B cell (primary cell): ENCODE results near the gene AP1AR. TPM values are rescaled to one million over a fixed set of nuclear protein-coding genes. Genes with fewer than 3 reads are reported as not detected.

Experiments
- ATAC-seq: fragments of 200-7000 bp; cut with Tn5 transposase; one replicate; pipeline ENCODE4 v1.10.0; 2021; ENCODE audit warnings: low read depth, mild to moderate bottlenecking, moderate number of reproducible peaks, moderate library complexity
- CTCF ChIA-PET: fragments of 350-600 bp; sonication (Branson Sonifier 250); formaldehyde crosslinking; loops from one replicate; lab custom pipeline; 2021; ENCODE audit warnings: antibody characterized with exemption, inconsistent platforms; lab: Charles Lee
- POLR2A ChIA-PET: fragments of 350-600 bp; sonication (Branson Sonifier 250); formaldehyde crosslinking; loops from one replicate; lab custom pipeline; 2021; ENCODE audit warnings: antibody characterized with exemption; lab: Charles Lee
- DNase-seq: peaks from one replicate; pipeline ENCODE4 v3.0.0; 2013
- H2AFZ ChIP-seq: 2 replicates; pipeline ENCODE4 v1.6.1; 2012; ENCODE audit warnings: mild to moderate bottlenecking, low read depth, low read length; ENCODE audit not compliant: insufficient read depth, poor library complexity, severe bottlenecking
- H3K27ac ChIP-seq, 2 donors: 1 replicate in 1 of 2; 2 replicates in 1 of 2; pipeline ENCODE4 v1.5.1; 2012 to 2013; ENCODE audit warnings: low read length in 2 of 2, mild to moderate bottlenecking in 2 of 2, moderate library complexity in 1 of 2
- H3K27me3 ChIP-seq, 4 experiments: fragments of 200-600 bp in 1 of 4; sonication (generic) in 1 of 4; replicated peaks in 1 of 4; 1 replicate in 2 of 4; 2 replicates in 2 of 4; pipeline versions ENCODE4 v1.6.1 to v1.7.0; 2013 to 2016; ENCODE audit warnings: low read length in 3 of 4, mild to moderate bottlenecking in 2 of 4, mixed read lengths in 1 of 4, moderate library complexity in 1 of 4; ENCODE audit not compliant: insufficient read depth in 4 of 4, control insufficient read depth in 3 of 4; ENCODE audit errors: control extremely low read depth in 1 of 4
- H3K36me3 ChIP-seq, 2 experiments: replicated peaks in 1 of 2; 1 replicate in 1 of 2; 2 replicates in 1 of 2; pipeline versions ENCODE4 v1.6.1 to v1.7.1; 2013; ENCODE audit warnings: low read length in 1 of 2; ENCODE audit not compliant: insufficient read depth in 2 of 2, control insufficient read depth in 1 of 2; ENCODE audit errors: control extremely low read depth in 1 of 2, extremely low read depth in 1 of 2
- H3K4me1 ChIP-seq, 2 donors: fragments of 200-600 bp in 1 of 2; sonication (generic) in 1 of 2; 1 replicate in 1 of 2; 2 replicates in 1 of 2; pipeline versions ENCODE4 v1.5.1 to v1.6.1; 2013 to 2017; ENCODE audit warnings: low read length in 2 of 2; ENCODE audit not compliant: control insufficient read depth in 2 of 2, insufficient read depth in 2 of 2
- H3K4me2 ChIP-seq: replicated peaks from 2 replicates; pipeline ENCODE3; 2012; ENCODE audit warnings: mild to moderate bottlenecking, low read depth, low read length; ENCODE audit not compliant: poor library complexity, severe bottlenecking
- H3K4me3 ChIP-seq, 5 experiments: fragments of 200-600 bp in 1 of 5; sonication (generic) in 1 of 5; 1 replicate in 3 of 5; 2 replicates in 2 of 5; pipeline versions ENCODE4 v1.5.1 to v1.7.0; 2011 to 2016; ENCODE audit warnings: low read length in 4 of 5, mild to moderate bottlenecking in 4 of 5, low read depth in 2 of 5, control low read depth in 1 of 5, moderate library complexity in 1 of 5; ENCODE audit not compliant: insufficient read depth in 1 of 5; ENCODE audit errors: control extremely low read depth in 1 of 5, extremely low read depth in 1 of 5
- H3K79me2 ChIP-seq: fragments of 200-600 bp; sonication (generic); one replicate; pipeline ENCODE4 v1.6.0; 2016; ENCODE audit warnings: low read length; ENCODE audit not compliant: control insufficient read depth, insufficient read depth
- H3K9ac ChIP-seq: fragments of 200-600 bp; sonication (generic); 2 replicates; pipeline ENCODE4 v1.6.1; 2017; ENCODE audit warnings: mild to moderate bottlenecking, low read length, moderate library complexity
- H3K9me3 ChIP-seq, 3 donors: one replicate each; pipeline versions ENCODE4 v1.6.1 to v1.7.1; 2013; ENCODE audit warnings: low read length in 2 of 3; ENCODE audit not compliant: control insufficient read depth in 2 of 3, insufficient read depth in 1 of 3; ENCODE audit errors: control extremely low read depth in 1 of 3
- H4K20me1 ChIP-seq: 2 replicates; pipeline ENCODE4 v1.6.0; 2012; ENCODE audit warnings: mild to moderate bottlenecking, low read length; ENCODE audit not compliant: insufficient read depth, control insufficient read depth, poor library complexity, severe bottlenecking
- H3K27ac Mint-ChIP-seq: one replicate; pipeline ENCODE4 v1.8.0; 2021; ENCODE audit warnings: mixed read lengths
- H3K27me3 Mint-ChIP-seq: one replicate; pipeline ENCODE4 v1.8.0; 2021; ENCODE audit warnings: mixed read lengths
- H3K4me1 Mint-ChIP-seq: one replicate; pipeline ENCODE4 v1.8.0; 2021; ENCODE audit warnings: mixed read lengths
- H3K4me3 Mint-ChIP-seq: one replicate; pipeline ENCODE4 v1.8.0; 2021; ENCODE audit warnings: mixed read lengths
- H3K9me3 Mint-ChIP-seq: one replicate; pipeline ENCODE4 v1.8.0; 2022; ENCODE audit warnings: mixed read lengths; ENCODE audit not compliant: insufficient read depth
- EZH2 ChIP-seq: IDR thresholded peaks from 2 replicates; pipeline ENCODE4 v1.6.1; 2012; ENCODE audit warnings: borderline replicate concordance, low read depth, mild to moderate bottlenecking, moderate library complexity, low read length; ENCODE audit not compliant: insufficient read depth, poor library complexity, severe bottlenecking
- WGBS: methylation state at CpG from one replicate; pipeline ENCODE4 v1.1.5; 2013; ENCODE audit warnings: missing lambda C conversion rate; ENCODE audit not compliant: insufficient coverage; 5-methylcytosine and 5-hydroxymethylcytosine counted together
- intact Hi-C: fragments of 100-400 bp; cut with micrococcal nuclease; formaldehyde crosslinking; loops from one replicate; pipeline ENCODE4 v1.10.0; 2022
- polyA plus RNA-seq: library from polyadenylated mRNA; depleted of rRNA; stranded (reverse); fragments of >200 nt; gene quantifications from 2 replicates; pipeline ENCODE4 v1.2.3, GENCODE V29; 2012
- total RNA-seq, 2 donors: library from RNA; stranded (reverse); fragments of 120-200 nt in 1 of 2; gene quantifications; 1 replicate in 1 of 2; 2 replicates in 1 of 2; pipeline versions ENCODE4 v1.2.3 to v1.2.4, GENCODE V29; 2013 to 2022
- TF ChIP-seq, protein P1 (sequence below): fragments of 200-600 bp; IDR thresholded peaks from one replicate; pipeline ENCODE4 v1.8.0; 2022; ENCODE audit warnings: antibody characterized with exemption, mild to moderate bottlenecking

Gene AP1AR
- total and polyA plus RNA-seq, 2 donors (not counting 1 experiment from before 2014, with no cell fraction given): 3.4 to 20.3 TPM

- intact Hi-C loops: no loop called here
- Histone ChIP-seq H2AFZ (no peak overlapping the region), H3K79me2 (peaks cover 11% of the 10 kb centered on the region), H3K4me3 (no peak overlapping the region), H3K4me1 (peaks cover 24 to 29% of the 10 kb centered on the region in 2 donors), H3K9me3 (no peaks in the 10 kb centered on the region), H3K9ac (no peak overlapping the region), H3K27ac (no peak overlapping the region), H3K36me3 (no peaks in the 10 kb centered on the region), H3K4me2 (no peak overlapping the region), H3K27me3 (no peaks in the 10 kb centered on the region), H4K20me1 (no peaks in the 10 kb centered on the region)
- ATAC-seq (no peak), DNase-seq (no peak)
- Mint-ChIP-seq H3K4me3 (no peak overlapping the region), H3K27ac (no peak overlapping the region), H3K27me3 (no peaks in the 10 kb centered on the region), H3K4me1 (peaks cover 24% of the 10 kb centered on the region), H3K9me3 (no peaks in the 10 kb centered on the region)
- CTCF ChIA-PET: interaction anchor here (0.5 kb wide), 1 partner anchor 458 kb away, joined by 3 read pairs; no protein-coding TSS in a partner anchor
- POLR2A ChIA-PET: interaction anchor here (0.7 kb wide), 1 partner anchor 14 kb away, joined by 3 read pairs; no protein-coding TSS in a partner anchor
- no CpG with 5 or more reads among the region's 4 CpGs for WGBS
- TF ChIP-seq, protein P1, sequence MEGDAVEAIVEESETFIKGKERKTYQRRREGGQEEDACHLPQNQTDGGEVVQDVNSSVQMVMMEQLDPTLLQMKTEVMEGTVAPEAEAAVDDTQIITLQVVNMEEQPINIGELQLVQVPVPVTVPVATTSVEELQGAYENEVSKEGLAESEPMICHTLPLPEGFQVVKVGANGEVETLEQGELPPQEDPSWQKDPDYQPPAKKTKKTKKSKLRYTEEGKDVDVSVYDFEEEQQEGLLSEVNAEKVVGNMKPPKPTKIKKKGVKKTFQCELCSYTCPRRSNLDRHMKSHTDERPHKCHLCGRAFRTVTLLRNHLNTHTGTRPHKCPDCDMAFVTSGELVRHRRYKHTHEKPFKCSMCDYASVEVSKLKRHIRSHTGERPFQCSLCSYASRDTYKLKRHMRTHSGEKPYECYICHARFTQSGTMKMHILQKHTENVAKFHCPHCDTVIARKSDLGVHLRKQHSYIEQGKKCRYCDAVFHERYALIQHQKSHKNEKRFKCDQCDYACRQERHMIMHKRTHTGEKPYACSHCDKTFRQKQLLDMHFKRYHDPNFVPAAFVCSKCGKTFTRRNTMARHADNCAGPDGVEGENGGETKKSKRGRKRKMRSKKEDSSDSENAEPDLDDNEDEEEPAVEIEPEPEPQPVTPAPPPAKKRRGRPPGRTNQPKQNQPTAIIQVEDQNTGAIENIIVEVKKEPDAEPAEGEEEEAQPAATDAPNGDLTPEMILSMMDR: no peak
- TF ChIP-seq EZH2: no peak
Measured at GRCh38 chr4:112299721-112300120, 68.1 kb downstream of the AP1AR start.

GRCh38 chr4:112302320-112303274, 71.0 kb downstream of the AP1AR start:
- no peak overlapping the region for H3K9ac ChIP-seq
- H3K4me2 ChIP-seq: peak overlapping the region; percentile 9
- Mint-ChIP-seq H3K27ac (no peak overlapping the region), H3K27me3 (no peaks in the 10 kb centered on the region), H3K4me3 (no peak overlapping the region), H3K4me1 (peaks cover 26% of the 10 kb centered on the region), H3K9me3 (no peaks in the 10 kb centered on the region)
- peak overlapping the region; percentile 6 to 53 for H3K27ac ChIP-seq
- H3K36me3 ChIP-seq: no peaks in the 10 kb centered on the region
- H3K9me3 ChIP-seq: no peaks in the 10 kb centered on the region
- no peaks in the 10 kb centered on the region for H4K20me1 ChIP-seq
- TF ChIP-seq, protein P1: no peak
- no peak for TF ChIP-seq EZH2
- DNase-seq (no peak), ATAC-seq (no peak)
- peaks cover 7% of the 10 kb centered on the region for H3K79me2 ChIP-seq
- ChIA-PET CTCF (interaction anchor here (1.0 to 1.3 kb wide), 2 partner anchors 9 to 23 kb away, joined by 3 to 4 read pairs; no protein-coding TSS in a partner anchor), POLR2A (no interaction called here)
- H3K4me1 ChIP-seq: peaks cover 23 to 24% of the 10 kb centered on the region in 2 donors
- no peaks in the 10 kb centered on the region for H3K27me3 ChIP-seq
- WGBS: 67% methylated on average over 4 of the region's 5 CpGs
- intact Hi-C loops: no loop called here
- no peak overlapping the region for H3K4me3 ChIP-seq
- H2AFZ ChIP-seq: peak overlapping the region; percentile 18
